Neural cell (in vitro differentiated cells): Measurements from ENCODE around the gene ZNF200.

Experiments used
- EZH2 ChIP-seq: fragments of 200-600, 300-800 bp; shearing (Covaris generic), sonication (generic); IDR thresholded peaks from 2 replicates; pipeline ENCODE4 v1.6.1; 2014; ENCODE audit warnings: antibody characterized with exemption, low read length, borderline replicate concordance, mild to moderate bottlenecking; ENCODE audit not compliant: insufficient read depth, poor library complexity, severe bottlenecking
- TF ChIP-seq, protein P1 (sequence below): fragments of 450-650 bp; IDR thresholded peaks from 2 replicates; pipeline ENCODE4 v1.5.1; 2014; ENCODE audit warnings: antibody characterized with exemption, mild to moderate bottlenecking, moderate library complexity; ENCODE audit not compliant: poor library complexity, severe bottlenecking

GRCh38 chr16:3180445-3180878 lies 54.5 kb downstream of the ZNF200 start:
- TF ChIP-seq, protein P1, sequence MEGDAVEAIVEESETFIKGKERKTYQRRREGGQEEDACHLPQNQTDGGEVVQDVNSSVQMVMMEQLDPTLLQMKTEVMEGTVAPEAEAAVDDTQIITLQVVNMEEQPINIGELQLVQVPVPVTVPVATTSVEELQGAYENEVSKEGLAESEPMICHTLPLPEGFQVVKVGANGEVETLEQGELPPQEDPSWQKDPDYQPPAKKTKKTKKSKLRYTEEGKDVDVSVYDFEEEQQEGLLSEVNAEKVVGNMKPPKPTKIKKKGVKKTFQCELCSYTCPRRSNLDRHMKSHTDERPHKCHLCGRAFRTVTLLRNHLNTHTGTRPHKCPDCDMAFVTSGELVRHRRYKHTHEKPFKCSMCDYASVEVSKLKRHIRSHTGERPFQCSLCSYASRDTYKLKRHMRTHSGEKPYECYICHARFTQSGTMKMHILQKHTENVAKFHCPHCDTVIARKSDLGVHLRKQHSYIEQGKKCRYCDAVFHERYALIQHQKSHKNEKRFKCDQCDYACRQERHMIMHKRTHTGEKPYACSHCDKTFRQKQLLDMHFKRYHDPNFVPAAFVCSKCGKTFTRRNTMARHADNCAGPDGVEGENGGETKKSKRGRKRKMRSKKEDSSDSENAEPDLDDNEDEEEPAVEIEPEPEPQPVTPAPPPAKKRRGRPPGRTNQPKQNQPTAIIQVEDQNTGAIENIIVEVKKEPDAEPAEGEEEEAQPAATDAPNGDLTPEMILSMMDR = no peak
- no peak for TF ChIP-seq EZH2
